ENCODE measurements around the gene ACIN1.

ACIN1 gene

DNA sequence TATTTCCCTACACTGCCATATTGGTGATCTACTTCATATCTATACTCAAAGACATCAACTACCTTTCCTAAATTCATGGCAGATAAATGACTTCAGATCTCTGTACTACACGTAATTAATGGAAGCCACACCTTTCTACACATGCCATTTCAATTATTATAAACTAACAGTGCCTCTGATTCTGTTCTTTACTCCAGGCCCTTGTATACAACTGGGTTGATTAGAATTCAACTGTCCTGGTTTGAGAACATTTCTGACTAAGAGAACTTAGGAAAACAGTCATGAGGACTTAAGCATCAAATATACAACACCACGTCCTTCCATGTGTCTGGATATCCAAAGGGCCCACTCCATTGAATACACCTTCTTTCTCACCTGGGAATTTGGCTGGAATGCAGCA is 1.8 kb downstream of the ACIN1 start:
- peak overlapping the region; percentile 99 for H3K4me3 ChIP-seq (ENCODE audit: low read depth, low read length)
- DNase-seq (ENCODE audit: low read depth), result no peak
- TF ChIP-seq, protein P1, sequence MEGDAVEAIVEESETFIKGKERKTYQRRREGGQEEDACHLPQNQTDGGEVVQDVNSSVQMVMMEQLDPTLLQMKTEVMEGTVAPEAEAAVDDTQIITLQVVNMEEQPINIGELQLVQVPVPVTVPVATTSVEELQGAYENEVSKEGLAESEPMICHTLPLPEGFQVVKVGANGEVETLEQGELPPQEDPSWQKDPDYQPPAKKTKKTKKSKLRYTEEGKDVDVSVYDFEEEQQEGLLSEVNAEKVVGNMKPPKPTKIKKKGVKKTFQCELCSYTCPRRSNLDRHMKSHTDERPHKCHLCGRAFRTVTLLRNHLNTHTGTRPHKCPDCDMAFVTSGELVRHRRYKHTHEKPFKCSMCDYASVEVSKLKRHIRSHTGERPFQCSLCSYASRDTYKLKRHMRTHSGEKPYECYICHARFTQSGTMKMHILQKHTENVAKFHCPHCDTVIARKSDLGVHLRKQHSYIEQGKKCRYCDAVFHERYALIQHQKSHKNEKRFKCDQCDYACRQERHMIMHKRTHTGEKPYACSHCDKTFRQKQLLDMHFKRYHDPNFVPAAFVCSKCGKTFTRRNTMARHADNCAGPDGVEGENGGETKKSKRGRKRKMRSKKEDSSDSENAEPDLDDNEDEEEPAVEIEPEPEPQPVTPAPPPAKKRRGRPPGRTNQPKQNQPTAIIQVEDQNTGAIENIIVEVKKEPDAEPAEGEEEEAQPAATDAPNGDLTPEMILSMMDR (conservative IDR thresholded peaks at IDR 0.05; ENCODE audit: low read depth, low read length), result no peak

DNA sequence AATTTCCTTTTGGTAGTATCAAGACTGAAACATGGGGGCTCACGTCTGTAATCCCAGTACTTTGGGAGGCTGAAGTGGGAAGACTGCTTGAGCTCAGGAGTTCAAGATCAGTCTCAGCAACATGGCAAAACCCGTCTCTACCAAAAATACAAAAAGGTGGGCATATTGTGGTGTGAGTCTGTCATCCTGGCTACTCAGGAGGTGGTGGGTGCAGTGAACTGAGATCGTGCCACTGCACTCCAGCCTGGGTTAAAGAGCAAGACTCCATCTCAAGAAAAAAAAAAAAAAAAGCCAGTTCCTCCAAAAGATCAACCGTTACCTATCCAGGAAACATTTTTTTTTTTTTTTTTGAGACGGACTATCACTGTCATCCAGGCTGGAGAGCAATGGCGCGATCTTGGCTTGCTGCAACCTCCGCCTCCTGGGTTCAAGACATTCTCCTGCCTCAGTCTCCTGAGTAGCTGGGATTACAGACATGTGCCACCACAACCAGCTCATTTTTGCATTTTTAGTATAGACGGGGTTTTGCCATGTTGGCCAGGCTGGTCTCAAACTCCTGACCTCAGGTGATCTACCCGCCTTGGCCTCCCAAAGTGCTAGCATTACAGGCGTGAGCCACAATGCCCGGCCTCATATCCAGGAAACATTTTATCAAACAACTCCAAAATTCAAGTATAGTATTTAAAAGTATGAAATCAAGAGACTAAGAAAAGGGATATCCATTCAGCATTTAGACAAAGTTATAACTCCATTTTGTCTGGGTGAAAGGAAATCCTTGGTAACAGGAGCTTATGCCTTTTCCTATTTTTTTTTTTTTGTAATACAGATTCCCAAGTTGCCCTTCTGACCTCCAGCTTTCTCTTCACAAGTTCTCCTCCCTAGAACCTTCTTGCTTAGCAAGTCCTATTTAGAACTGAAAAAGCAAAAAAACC is 3.4 kb downstream of the ACIN1 start:
- TF ChIP-seq, protein P1 (conservative IDR thresholded peaks at IDR 0.05; ENCODE audit: low read depth, low read length), result no peak
- DNase-seq (ENCODE audit: low read depth), result no peak

DNA sequence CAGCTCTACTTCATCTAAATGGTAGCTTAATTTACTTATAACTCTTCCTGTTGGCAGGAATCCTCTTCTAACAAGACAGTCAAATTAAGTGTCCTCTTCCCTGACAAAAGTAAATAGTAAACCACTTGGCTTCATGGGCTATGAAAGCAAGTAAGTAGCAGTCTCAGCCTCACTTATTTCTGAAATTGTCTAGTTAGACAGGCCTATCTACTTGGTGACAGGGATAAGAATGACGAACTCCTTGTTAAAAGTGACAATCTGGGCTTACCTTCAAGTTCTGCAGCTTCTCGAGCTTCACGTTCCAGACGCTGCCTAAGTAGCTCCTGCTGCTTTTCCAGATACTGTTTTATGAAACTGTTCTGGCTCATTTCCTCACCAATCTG is 4.7 kb downstream of the ACIN1 start:
- TF ChIP-seq, protein P1 (conservative IDR thresholded peaks at IDR 0.05; ENCODE audit: low read depth, low read length), result no peak
- no peak for DNase-seq (ENCODE audit: low read depth)
- H3K4me3 ChIP-seq (ENCODE audit: low read depth, low read length), result no peak overlapping the region

More for the DNA sequence above, 3.4 kb downstream of the ACIN1 start:
- no peak overlapping the region for H3K4me3 ChIP-seq (ENCODE audit: low read depth, low read length)

DNA sequence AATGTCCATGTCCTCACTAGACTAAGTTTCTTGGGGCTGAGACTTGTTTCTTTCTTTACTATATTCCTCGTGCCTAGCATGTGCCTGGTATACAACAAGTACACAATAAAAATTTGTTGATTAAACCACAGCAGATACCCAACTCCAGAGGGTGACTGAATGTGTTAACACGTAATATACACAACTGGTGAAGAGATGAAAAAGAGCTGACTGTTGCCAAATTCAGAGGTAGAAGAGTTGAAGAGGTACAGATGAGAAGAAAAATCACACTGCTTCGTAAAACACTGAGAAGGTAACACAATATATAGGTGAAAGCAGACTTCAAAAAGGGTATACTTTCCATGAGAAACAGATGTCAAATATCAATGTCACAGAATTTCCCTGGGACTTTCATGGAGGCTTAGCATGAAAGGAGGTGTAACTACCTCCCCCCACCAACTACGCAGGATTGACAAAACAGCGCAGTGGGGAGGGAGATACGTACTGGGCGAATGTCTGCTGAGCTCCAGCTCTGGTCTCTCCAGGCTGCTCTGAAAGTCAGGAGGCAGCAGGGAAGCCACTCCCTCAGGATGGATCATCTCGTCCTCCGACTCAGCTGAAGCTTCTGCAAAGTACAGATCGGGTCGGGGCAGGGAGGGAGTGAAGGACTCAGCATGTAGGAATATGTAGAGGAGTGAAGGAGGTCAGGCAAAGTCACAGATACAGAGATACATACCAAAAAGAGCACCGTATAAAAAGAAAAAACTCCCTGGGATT is 5.3 kb downstream of the ACIN1 start:
- no peak overlapping the region for H3K4me3 ChIP-seq (ENCODE audit: low read depth, low read length)
- TF ChIP-seq, protein P1 (conservative IDR thresholded peaks at IDR 0.05; ENCODE audit: low read depth, low read length), result no peak
- no peak for DNase-seq (ENCODE audit: low read depth)

DNA sequence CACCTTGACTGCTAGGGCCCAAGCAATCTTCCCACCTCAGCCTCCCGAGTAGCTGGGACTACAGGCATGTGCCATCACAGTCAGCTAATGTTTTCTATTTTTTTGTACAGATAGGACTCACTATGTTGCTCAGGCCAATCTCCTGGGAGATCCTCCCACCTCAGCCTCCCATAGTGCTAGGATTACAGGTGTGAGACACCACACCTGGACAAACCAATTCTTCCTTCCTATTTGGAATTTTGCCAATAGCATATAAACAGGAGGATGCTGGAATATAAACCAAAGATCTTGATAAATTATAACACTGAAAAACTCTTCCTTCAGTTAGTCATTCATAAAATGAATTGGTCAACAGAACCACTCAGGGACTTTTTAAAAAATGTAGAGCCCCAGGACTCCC is 8.4 kb downstream of the ACIN1 start:
- no peak for DNase-seq (ENCODE audit: low read depth)
- TF ChIP-seq, protein P1 (conservative IDR thresholded peaks at IDR 0.05; ENCODE audit: low read depth, low read length), result no peak
- H3K4me3 ChIP-seq (ENCODE audit: low read depth, low read length), result no peak overlapping the region

DNA sequence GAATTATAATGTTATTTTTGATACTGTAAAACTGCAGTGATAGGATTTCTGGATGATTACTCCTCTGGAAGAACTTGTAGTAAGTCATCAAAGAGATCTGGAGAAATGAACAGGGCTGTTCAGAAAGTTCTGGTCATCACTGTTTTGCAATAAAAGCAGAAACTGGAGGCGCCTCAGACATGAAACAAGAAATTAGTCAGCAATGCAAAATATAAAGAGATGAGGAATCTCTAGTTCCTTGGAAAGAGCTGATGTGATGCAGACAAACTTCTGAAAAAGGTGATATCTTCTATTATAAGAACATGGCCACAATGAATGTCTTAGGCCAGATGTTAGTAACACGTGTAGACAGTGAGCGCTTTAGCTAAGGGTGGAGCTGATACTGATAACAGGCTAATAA is 9.5 kb downstream of the ACIN1 start:
- TF ChIP-seq, protein P1 (conservative IDR thresholded peaks at IDR 0.05; ENCODE audit: low read depth, low read length), result no peak
- no peak overlapping the region for H3K4me3 ChIP-seq (ENCODE audit: low read depth, low read length)
- DNase-seq (ENCODE audit: low read depth), result peak; percentile 42

All from choroid plexus epithelial cell (primary cell).